ENCODE results near the gene DEPDC5.

The DEPDC5 gene

DNA sequence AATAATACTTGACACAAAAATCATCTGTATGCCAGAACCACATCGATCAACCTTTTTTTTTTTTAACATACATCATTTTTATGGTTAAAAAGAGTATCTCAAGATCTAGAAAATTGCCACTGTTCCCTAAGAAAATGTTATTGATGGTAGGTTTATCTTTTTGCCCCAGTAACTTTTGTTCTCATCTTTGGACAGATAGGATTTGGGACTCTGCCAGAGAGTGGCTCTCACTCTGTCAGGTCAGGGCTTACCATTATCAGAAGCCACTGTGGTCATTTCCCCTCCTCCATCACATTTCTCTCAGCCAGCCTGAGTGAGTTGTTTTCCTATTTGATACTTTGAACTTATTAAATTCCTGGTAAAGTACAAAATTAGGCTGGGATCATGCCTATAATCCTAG, 142.7 kb downstream of the DEPDC5 start:
- Histone ChIP-seq H3K4me1 (ENCODE audit: control insufficient read depth, insufficient read depth, low read length) (peaks cover 4% of the 10 kb centered on the region), H3K36me3 (ENCODE audit: control insufficient read depth, insufficient read depth, low read length) (peaks cover 17% of the 10 kb centered on the region), H3K27ac (ENCODE audit: low read depth, low read length) (no peak overlapping the region)

DNA sequence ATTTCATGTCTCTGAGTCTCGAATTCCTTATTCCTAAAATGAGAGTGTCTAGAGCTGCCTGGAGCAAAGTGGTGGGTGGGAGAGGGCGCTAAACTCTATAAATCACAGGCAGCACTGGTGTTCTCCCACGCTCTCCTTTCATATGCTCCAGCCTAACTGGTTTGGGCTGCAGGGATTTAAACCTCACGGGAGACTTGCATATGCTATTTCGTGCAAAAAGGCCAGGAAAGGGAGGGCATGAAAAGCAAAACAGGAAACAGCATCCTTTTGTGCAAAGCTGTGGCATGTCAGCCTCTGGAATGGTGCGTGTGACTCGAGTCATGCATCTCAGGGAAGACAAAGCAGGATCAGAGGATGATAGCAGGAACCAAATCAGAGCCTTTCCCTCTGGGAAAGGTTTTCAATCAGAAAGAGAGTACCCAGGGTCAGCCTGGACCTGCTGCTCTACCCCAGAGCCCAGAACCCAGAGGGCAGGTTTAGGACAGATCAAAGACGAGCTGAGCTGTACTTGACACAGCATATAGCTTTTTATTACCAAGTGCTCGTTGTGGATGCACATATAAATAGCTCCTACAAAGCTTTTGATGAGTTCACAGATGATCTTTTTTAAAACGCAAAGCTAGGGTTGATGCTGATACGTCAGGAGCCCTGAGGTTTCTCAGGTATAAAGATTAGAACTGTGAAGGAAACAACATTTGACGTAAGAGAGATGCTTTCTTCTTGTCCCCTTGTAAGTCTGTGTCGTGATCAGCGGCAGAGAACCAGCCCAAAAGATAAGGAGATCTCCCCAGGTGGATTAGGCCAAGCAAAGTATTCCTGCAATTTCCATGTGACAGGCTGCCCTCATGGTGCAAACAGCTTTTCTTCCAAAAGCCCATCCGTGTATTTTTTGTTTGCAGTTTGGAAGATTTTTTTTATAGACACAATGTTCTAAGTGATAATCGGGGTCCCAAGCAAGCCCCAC, 144.3 kb downstream of the DEPDC5 start:
- H3K4me3 ChIP-seq (ENCODE audit: low read depth, low read length): no peak overlapping the region
- no peaks in the 10 kb centered on the region for H3K4me1 ChIP-seq (ENCODE audit: control insufficient read depth, insufficient read depth, low read length)
- peaks cover 24% of the 10 kb centered on the region for H3K36me3 ChIP-seq (ENCODE audit: control insufficient read depth, insufficient read depth, low read length)

More for the DNA sequence above, 142.7 kb downstream of the DEPDC5 start:
- H3K27me3 ChIP-seq (ENCODE audit: control insufficient read depth, insufficient read depth, low read length): no peaks in the 10 kb centered on the region
- no peaks in the 10 kb centered on the region for H3K9me3 ChIP-seq (ENCODE audit: control insufficient read depth, insufficient read depth, low read length)
- H3K4me3 ChIP-seq (ENCODE audit: low read depth, low read length): no peak overlapping the region
- no peak overlapping the region for H3K9ac ChIP-seq (ENCODE audit: low read depth, low read length)

DNA sequence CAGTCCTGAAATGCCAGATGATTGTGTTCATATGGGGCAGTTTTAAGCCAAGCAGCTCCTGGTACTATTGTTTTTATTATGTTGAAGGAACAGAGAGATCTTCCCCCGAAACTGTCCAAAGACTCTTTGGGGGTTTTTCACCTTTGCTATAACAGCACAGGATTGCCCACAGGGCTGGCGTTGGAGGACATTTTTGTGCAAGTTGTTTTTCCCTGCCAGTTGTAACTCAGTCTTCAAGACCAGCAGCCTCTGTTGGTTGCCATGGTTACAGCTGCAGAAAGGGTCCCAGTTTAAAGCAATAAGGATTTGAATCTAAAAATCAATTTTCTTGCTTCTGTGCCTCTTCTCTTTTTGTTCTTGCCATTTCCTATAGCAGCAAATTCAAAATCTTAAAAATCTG, 145.1 kb downstream of the DEPDC5 start:
- Histone ChIP-seq H3K9ac (ENCODE audit: low read depth, low read length) (no peak overlapping the region), H3K36me3 (ENCODE audit: control insufficient read depth, insufficient read depth, low read length) (peaks cover 24% of the 10 kb centered on the region), H3K27me3 (ENCODE audit: control insufficient read depth, insufficient read depth, low read length) (no peaks in the 10 kb centered on the region), H3K4me3 (ENCODE audit: low read depth, low read length) (no peak overlapping the region), H3K4me1 (ENCODE audit: control insufficient read depth, insufficient read depth, low read length) (no peaks in the 10 kb centered on the region), H3K27ac (ENCODE audit: low read depth, low read length) (no peak overlapping the region), H3K9me3 (ENCODE audit: control insufficient read depth, insufficient read depth, low read length) (no peaks in the 10 kb centered on the region)

More for the DNA sequence above, 144.3 kb downstream of the DEPDC5 start:
- Histone ChIP-seq H3K27ac (ENCODE audit: low read depth, low read length) (peak overlapping the region; percentile 53), H3K27me3 (ENCODE audit: control insufficient read depth, insufficient read depth, low read length) (no peaks in the 10 kb centered on the region), H3K9ac (ENCODE audit: low read depth, low read length) (no peak overlapping the region), H3K9me3 (ENCODE audit: control insufficient read depth, insufficient read depth, low read length) (no peaks in the 10 kb centered on the region)

DNA sequence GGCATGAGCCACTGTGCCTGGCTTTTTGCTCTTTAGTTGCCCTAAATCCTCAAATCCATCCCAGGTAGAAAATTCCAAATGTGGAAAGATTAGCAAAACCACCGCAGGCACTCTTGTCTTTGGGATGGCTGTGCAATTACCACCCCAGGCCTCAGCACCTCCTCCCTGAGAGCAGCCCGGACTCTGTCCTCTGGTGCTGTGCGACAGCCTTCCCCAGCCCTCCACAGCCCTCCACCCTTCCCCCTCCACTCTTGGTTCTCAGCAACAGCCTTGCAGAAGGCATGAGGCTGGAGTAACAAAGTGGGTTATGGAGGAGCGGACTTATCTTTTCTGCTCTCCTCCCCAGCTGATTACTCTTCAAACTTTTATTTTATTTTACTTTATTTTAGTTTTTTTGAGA, 145.8 kb downstream of the DEPDC5 start:
- H3K4me3 ChIP-seq (ENCODE audit: low read depth, low read length): no peak overlapping the region
- no peaks in the 10 kb centered on the region for H3K4me1 ChIP-seq (ENCODE audit: control insufficient read depth, insufficient read depth, low read length)
- H3K9ac ChIP-seq (ENCODE audit: low read depth, low read length): no peak overlapping the region
- no peaks in the 10 kb centered on the region for H3K27me3 ChIP-seq (ENCODE audit: control insufficient read depth, insufficient read depth, low read length)
- H3K36me3 ChIP-seq (ENCODE audit: control insufficient read depth, insufficient read depth, low read length): peaks cover 24% of the 10 kb centered on the region
- no peak overlapping the region for H3K27ac ChIP-seq (ENCODE audit: low read depth, low read length)
- no peaks in the 10 kb centered on the region for H3K9me3 ChIP-seq (ENCODE audit: control insufficient read depth, insufficient read depth, low read length)

DNA sequence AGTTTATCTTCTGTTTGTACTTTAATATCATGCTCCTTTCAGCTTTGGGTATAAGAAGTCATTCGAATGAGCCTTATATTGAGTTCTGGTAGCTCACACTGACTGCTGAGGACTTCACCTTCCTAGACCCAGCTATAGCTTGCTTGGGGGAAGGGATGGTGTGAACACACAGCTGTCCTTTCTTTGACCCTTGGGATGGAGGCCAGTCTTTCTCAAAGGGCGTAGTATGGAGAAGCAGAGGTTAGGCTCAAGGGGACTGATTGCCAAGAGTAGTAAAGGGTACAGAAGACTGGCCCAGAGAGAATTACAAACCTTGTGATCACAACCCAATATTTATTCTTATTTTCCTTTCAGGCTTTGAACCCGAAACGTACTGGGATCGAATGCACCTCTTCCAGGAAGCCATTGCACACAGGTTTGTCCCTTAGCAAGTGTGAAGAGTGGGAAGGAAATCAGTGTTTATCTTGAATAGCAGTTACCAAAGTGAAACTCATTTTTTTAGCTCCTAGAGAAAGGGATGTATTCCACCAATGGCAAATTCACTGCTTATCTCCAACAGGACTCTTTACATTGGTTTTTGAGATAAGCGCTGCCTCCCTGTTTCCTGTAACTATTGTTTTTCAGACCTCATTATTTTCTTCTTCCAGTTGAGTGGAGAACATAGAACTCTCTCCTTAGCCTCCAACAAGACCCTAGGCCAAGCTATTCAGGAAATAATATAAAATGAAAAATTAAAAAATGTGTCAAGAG, 147.7 kb downstream of the DEPDC5 start:
- Histone ChIP-seq H3K27me3 (ENCODE audit: control insufficient read depth, insufficient read depth, low read length) (no peaks in the 10 kb centered on the region), H3K36me3 (ENCODE audit: control insufficient read depth, insufficient read depth, low read length) (peaks cover 26% of the 10 kb centered on the region), H3K9me3 (ENCODE audit: control insufficient read depth, insufficient read depth, low read length) (no peaks in the 10 kb centered on the region), H3K27ac (ENCODE audit: low read depth, low read length) (no peak overlapping the region), H3K9ac (ENCODE audit: low read depth, low read length) (no peak overlapping the region), H3K4me3 (ENCODE audit: low read depth, low read length) (no peak overlapping the region), H3K4me1 (ENCODE audit: control insufficient read depth, insufficient read depth, low read length) (no peaks in the 10 kb centered on the region)

DNA sequence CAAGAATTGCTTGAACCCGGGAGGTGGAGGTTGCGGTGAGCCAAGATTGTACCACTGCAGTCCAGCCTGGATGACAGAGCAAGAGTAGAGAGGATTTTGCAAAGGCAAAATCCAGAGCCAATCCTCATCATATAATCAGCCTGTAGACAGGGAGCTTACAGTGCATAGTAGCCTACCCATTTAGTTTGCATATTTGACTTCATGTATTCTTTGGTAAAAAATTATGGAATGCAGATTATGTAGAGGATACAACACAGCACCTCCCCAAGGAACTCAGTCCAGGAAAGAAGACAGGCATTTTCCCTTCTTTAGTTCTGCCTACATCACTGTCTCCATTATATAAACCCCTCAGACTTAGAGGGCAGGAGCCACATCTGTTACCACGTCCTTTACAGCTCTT, 150.8 kb downstream of the DEPDC5 start:
- no peak overlapping the region for H3K4me3 ChIP-seq (ENCODE audit: low read depth, low read length)

DNA sequence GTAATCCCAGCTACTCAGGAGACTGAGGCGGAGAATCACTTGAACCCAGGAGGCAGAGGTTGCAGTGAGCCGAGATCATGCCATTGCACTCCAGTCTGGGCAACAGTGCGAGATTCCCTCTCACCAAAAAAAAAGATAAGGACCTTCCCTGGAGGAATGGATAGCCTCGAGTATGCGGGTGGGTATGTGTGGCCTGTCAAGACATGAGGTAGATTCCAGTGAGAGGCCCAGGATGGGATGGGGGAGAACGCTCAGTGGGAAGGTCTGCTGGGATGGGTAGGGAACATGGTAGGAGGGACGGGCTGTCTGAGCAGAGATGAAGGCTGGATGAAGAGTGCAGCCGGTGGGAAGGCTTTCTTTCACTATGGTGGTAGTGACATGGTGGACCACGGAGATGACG, 151.5 kb downstream of the DEPDC5 start:
- Histone ChIP-seq H3K27ac (ENCODE audit: low read depth, low read length) (no peak overlapping the region), H3K9me3 (ENCODE audit: control insufficient read depth, insufficient read depth, low read length) (no peaks in the 10 kb centered on the region), H3K4me3 (ENCODE audit: low read depth, low read length) (no peak overlapping the region), H3K9ac (ENCODE audit: low read depth, low read length) (no peak overlapping the region), H3K4me1 (ENCODE audit: control insufficient read depth, insufficient read depth, low read length) (no peaks in the 10 kb centered on the region), H3K27me3 (ENCODE audit: control insufficient read depth, insufficient read depth, low read length) (no peaks in the 10 kb centered on the region), H3K36me3 (ENCODE audit: control insufficient read depth, insufficient read depth, low read length) (peaks cover 19% of the 10 kb centered on the region)

More for the DNA sequence above, 150.8 kb downstream of the DEPDC5 start:
- Histone ChIP-seq H3K27me3 (ENCODE audit: control insufficient read depth, insufficient read depth, low read length) (no peaks in the 10 kb centered on the region), H3K4me1 (ENCODE audit: control insufficient read depth, insufficient read depth, low read length) (no peaks in the 10 kb centered on the region), H3K27ac (ENCODE audit: low read depth, low read length) (no peak overlapping the region), H3K9me3 (ENCODE audit: control insufficient read depth, insufficient read depth, low read length) (no peaks in the 10 kb centered on the region), H3K36me3 (ENCODE audit: control insufficient read depth, insufficient read depth, low read length) (peaks cover 19% of the 10 kb centered on the region), H3K9ac (ENCODE audit: low read depth, low read length) (no peak overlapping the region)

DNA sequence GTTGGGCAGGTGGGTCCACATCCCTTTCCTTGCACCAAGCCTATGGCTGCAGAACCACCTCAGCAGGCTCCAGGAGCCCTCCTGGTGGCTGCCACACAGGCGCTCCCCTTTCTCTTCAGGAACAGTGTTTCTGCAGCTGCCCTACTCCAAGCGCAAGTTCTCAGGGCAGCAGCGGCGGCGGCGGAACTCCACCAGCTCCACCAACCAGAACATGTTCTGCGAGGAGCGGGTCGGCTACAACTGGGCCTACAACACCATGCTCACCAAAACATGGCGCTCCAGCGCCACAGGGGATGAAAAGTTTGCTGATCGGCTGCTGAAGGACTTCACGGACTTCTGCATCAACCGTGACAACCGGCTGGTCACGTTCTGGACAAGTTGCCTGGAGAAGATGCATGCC, 152.3 kb downstream of the DEPDC5 start:
- Histone ChIP-seq H3K27me3 (ENCODE audit: control insufficient read depth, insufficient read depth, low read length) (no peaks in the 10 kb centered on the region), H3K9ac (ENCODE audit: low read depth, low read length) (no peak overlapping the region), H3K4me3 (ENCODE audit: low read depth, low read length) (no peak overlapping the region), H3K4me1 (ENCODE audit: control insufficient read depth, insufficient read depth, low read length) (no peaks in the 10 kb centered on the region), H3K36me3 (ENCODE audit: control insufficient read depth, insufficient read depth, low read length) (peaks cover 19% of the 10 kb centered on the region), H3K9me3 (ENCODE audit: control insufficient read depth, insufficient read depth, low read length) (no peaks in the 10 kb centered on the region), H3K27ac (ENCODE audit: low read depth, low read length) (no peak overlapping the region)

DNA sequence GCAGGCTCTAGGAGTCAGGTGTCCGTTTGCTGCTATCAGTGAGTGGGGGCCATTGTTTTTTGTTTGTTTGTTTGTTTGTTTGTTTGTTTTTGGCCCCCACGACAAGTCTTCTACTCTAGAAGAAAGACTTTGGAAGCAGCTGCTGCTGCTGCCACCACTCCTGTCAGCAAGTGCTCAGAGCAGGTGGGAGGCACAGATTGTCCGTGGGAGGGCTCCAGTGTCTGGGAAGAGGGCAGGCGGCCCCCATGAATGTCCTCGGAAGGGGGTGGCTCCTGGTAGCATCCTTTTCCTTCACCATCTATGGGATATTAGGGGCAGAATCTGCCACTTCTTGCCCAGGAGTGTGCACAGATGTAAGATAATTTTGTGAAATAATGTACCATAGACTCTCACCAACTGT, 152.8 kb downstream of the DEPDC5 start:
- no peak overlapping the region for H3K27ac ChIP-seq (ENCODE audit: low read depth, low read length)
- no peak overlapping the region for H3K9ac ChIP-seq (ENCODE audit: low read depth, low read length)
- no peak overlapping the region for H3K4me3 ChIP-seq (ENCODE audit: low read depth, low read length)

DNA sequence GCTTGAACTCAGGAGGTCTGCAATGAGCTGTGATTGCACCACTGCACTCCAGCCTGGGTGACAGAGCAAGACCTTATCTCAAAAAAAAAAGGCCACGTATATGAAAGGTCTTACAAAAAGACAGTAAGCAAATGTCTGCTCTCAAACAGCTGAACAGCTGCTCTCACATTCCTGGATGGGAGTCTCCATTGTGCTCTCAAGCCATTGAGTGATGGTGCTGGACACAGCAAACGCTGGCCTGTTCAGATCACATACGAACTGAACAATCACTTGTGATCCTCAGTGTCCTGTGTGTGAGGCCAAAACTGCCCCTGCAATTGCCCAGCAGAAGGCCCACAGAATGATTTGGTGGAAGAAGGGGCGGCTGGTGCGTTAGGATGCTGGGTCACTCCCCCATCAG, 156.2 kb downstream of the DEPDC5 start:
- Histone ChIP-seq H3K4me3 (ENCODE audit: low read depth, low read length) (no peak overlapping the region), H3K9ac (ENCODE audit: low read depth, low read length) (no peak overlapping the region), H3K4me1 (ENCODE audit: control insufficient read depth, insufficient read depth, low read length) (no peaks in the 10 kb centered on the region), H3K36me3 (ENCODE audit: control insufficient read depth, insufficient read depth, low read length) (peaks cover 12% of the 10 kb centered on the region), H3K9me3 (ENCODE audit: control insufficient read depth, insufficient read depth, low read length) (no peaks in the 10 kb centered on the region), H3K27me3 (ENCODE audit: control insufficient read depth, insufficient read depth, low read length) (no peaks in the 10 kb centered on the region), H3K27ac (ENCODE audit: low read depth, low read length) (no peak overlapping the region)

More for the DNA sequence above, 152.8 kb downstream of the DEPDC5 start:
- H3K36me3 ChIP-seq (ENCODE audit: control insufficient read depth, insufficient read depth, low read length): peaks cover 18% of the 10 kb centered on the region
- H3K4me1 ChIP-seq (ENCODE audit: control insufficient read depth, insufficient read depth, low read length): no peaks in the 10 kb centered on the region
- no peaks in the 10 kb centered on the region for H3K9me3 ChIP-seq (ENCODE audit: control insufficient read depth, insufficient read depth, low read length)
- no peaks in the 10 kb centered on the region for H3K27me3 ChIP-seq (ENCODE audit: control insufficient read depth, insufficient read depth, low read length)

All from HUES48 (cell line).